HG03521 (cell line): ENCODE data around the gene BAIAP2L1.

ENCODE experiments used
- ATAC-seq: cut with Tn5 transposase; IDR thresholded peaks from one replicate; pipeline ENCODE4 v1.9.1; 2021; ENCODE audit warnings: mild to moderate bottlenecking, moderate library complexity; ENCODE audit not compliant: unreplicated experiment

The BAIAP2L1 gene

DNA sequence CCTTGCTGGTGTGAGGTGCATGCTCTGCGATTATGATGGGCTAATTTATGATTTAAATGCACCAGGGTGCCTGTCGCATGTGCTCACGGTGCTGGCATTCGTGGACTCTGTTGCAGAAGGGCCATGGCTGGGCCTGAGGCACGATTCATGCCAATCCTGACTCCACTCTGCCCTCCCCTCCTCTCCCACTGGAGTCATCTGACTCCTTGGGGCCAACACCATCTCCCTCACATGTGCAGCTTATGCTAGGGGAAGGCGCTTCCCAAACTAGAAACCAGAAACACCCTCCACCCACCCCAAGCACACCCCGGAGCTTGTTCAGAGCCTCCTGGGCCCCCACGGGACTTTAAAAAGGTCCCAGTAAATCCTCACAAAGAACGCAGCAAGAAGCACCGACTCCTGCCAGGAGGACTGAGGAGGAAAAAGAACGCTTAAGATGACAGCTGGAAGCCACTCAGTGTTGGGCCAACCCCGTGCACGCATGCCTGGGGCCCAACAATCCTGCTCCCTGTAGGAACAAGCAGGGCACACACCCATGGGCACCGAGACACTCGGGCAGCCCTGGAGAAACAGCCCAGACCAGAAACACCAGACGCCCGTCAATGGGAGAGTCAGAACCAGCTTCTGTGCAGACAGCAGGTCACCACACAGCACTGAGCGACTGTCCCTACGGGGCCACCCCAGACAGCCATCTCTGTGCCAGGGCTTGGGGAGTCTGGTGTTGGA is 105.3 kb downstream of the BAIAP2L1 start:
- no peak for ATAC-seq

GRCh38 chr7:98294798-98295382 is 106.0 kb downstream of the BAIAP2L1 start:
- no peak for ATAC-seq

DNA sequence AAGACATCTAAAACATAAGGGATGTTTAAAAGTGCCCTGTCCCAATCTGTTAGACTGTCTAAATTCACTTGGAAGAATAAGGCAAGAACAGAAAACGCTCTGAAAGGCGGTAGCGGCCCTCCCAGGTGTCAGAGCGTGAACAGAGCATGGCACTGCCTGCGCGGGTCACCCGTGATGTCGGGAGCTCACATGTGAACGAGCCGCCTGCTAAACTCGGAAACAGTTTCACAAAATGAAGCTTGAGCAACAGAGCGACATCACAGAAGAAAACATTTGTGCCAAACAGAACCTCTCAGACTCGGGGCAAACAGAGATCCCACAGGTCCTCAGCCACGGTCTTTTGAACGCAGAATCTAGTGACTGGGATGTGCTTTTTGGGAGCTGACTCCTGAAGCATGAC is 106.6 kb downstream of the BAIAP2L1 start:
- ATAC-seq: no peak

DNA sequence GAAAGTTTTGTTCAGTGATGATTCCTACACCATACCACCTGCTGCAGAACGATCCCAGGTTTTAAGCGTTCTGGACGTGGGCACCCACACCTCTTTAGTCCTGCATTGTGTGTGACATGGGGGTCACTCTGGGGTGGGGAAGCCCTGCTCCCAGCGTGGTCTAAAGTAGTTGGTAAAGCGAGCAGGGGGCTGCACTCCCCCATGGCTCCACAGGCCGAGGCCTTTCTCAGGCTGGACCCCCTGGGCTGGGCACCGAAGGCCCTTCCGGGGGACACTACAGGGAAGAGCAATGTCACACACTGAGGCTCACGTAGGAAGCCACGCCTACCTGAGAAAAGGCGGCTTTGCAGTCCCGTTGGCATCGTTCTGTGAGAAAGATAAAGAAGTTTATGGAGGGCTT is 107.1 kb downstream of the BAIAP2L1 start:
- no peak for ATAC-seq

- ATAC-seq: no peak
Measured at GRCh38 chr7:98293265-98293664, 107.6 kb downstream of the BAIAP2L1 start.

DNA sequence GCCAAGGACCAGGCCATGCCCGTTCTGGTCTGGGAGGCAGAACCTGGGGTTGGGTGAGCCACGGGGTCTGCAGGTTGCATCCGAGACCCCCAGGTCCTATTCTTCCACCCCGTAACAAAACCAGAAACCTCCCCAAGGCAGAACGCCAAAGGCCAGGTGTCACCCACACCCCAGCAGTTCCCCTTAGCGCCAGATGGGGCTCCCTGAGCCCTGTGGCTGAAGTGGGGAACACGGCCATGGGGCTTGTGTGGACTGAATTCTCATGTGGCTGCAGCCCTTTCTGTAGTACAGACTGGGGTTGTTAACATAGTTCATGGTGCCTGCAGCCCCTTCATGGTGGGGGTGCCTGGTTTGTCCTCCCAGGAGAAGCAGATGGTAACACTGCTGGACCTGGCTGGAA is 109.2 kb downstream of the BAIAP2L1 start:
- ATAC-seq: no peak

GRCh38 chr7:98289333-98289875 is 111.5 kb downstream of the BAIAP2L1 start:
- ATAC-seq: no peak

DNA sequence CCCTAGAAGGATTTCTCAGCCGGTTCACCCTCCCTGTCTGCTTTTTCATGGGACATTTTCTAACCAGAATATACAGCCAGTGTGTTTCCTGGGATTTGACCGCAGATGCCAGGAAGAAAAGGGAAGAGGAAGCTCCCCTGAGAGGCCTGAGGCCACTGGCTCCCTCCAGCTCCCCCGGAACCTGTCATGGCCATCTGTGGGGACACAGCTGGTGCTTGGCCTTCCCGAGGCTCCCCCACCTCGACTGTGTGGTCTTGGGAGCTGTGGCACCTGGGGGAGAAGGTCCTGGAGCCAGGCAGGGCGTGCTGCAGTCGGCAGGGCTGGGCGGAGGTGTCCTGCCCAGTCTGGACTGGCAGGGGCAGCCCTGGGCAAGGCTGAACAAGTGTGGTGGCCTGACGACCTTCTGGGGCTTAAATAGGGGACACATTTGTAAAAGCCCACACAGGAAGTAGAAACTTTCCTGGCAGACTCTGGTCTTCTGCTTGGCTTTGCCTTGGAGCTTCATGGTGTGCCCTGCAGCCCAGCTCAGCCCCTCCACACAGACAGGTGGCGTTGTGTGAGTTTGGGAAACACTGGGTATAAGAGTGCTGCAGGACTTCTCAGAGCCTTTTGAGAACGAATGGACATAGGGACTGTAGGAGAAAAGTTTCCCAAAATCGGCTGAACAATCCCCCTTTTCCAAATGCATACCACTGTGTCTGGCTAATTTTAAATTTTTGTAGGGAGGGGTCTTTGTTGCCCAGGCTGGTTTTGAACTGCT is 112.6 kb downstream of the BAIAP2L1 start:
- no peak for ATAC-seq

DNA sequence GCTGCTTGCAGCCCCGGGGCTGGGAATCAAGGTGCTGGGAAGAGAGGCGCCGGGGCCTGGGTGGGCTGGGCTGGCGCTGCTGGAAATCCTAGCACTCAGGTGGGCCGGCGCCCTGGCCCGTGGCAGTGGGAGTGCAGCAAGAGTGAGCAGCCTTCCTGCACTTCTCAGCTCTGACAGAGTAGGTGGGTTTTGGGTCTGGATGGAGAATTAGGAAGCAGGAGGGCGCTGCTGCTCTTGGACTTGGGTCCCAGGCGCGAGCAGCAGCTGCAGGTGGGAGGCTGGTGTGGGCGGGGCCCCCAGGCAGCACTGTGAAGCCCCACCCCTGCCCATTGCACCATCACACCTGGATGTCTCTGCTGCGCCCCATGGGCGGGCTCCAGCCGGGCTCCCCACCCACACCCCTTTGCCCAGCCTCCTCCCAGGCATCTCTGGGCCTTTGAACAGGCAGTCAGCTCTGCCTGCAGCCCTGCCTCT is 113.4 kb downstream of the BAIAP2L1 start:
- ATAC-seq: no peak

- ATAC-seq: no peak
Measured at GRCh38 chr7:98286701-98287485, 114.0 kb downstream of the BAIAP2L1 start.

DNA sequence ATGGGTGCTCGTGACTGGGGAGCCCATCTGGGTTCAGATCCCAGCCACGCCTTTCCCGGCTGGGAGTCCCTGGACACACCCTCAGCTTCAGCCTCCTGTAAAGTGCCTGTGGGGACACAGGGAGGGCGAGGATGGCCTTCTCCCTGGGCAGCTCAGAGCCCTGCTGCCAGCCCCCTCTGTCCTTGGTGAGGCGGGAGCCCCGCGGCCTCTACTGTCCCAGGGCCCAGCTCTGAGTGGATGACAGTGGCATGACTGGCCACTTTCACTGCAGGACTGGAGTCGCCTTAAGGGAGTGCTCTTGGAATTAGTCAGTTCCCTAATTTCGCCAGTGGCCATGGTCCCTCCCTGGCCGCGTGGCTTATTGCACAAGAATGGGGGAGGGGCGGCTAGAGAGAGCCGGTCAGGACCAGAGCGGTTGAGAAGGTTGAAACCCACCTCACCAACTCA is 114.8 kb downstream of the BAIAP2L1 start:
- ATAC-seq: no peak

- no peak for ATAC-seq
Measured at GRCh38 chr7:98285157-98286092, 115.5 kb downstream of the BAIAP2L1 start.

GRCh38 chr7:98284335-98285036 is 116.4 kb downstream of the BAIAP2L1 start:
- no peak for ATAC-seq

GRCh38 chr7:98283887-98284222 is 117.0 kb downstream of the BAIAP2L1 start:
- no peak for ATAC-seq

DNA sequence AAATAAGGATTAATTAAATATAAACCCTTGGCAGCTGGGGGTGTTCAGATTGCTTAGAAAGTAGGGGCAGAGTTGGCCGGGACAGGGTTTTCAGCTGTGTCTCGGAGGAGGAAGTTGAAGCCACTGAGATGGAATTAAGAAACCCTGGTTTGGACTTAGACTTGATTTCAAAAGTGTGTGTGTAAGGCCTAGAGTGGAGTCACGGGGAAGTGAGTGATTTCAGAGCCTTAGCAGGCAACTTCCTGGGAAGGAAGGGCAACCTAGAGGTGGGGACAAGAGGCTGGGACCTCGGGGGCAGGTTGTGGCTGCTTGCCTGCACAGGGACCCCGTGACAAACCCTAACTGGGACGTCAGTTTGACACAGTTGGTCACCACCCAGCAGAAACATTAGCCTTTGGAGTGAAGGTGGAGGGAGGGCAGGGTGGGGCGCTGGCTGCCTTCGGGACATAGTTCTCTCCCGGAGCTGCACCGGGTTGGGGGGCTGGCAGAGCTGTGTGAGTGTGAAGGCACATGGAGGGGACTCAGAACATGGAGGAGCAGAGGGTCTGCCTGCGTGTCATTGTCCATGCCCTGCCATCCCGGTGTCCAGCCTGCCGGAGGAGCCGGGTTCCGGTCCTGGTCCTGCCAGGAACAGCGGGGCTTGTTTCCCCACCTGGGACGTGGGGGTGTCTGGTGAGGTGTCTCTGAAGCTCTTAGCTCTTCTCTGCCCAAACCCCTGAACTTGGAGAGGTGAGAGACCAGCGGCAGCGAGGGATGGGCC is 117.6 kb downstream of the BAIAP2L1 start:
- no peak for ATAC-seq

DNA sequence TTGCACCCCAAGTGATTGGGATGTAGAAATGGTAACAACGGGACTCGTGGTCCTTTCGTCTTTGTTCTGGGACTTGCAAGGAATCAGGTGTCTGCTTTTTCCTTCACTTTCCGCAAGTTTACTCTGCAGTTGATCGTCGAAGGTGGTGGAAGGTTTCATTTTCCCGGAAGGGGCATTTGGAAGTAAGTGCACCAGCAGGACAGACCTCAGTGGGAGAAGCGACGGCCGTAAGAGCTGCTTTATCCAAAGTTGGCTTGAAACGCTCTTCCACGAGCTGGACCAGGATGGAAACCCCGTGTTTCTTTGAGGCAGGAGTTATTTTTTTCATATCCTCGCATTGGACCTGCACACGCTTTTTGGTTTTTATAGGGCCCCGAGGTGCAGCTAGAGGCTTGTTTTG is 118.2 kb downstream of the BAIAP2L1 start:
- ATAC-seq: no peak

DNA sequence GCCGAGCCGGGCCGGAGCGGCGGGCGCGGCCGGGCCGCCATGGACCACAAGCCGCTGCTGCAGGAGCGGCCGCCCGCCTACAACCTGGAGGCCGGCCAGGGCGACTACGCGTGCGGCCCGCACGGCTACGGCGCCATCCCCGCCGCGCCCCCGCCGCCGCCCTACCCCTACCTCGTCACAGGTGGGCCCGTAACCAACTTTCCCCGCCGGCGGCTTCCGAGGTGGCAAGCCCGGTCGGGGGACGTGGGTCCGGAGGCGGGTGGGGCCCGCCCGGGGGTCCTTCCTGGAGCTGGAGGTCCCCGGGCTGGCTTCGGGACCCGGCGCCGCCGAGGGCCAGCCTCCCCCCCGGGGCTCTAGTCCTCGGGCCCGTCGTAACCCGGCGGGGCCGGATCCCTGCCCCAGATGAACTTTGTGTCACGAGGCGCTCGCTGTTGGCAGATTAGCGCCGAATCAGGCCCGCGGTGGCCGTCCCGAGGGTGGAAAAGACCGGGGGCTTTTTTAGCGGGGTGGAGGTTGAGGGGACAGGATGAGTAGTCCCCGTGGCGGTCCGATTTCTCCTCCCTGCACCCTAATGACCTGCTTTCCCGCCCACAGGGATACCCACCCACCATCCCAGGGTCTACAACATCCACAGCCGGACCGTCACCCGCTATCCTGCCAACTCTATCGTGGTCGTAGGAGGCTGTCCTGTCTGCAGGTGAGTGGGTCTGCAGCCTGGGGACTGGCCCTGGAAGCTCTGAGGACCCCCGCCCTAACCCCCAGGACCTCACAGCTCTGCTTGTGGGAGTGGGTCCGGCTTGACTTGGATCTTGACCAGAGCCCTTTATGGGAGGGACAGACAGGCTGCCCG is 118.9 kb downstream of the BAIAP2L1 start:
- ATAC-seq: peak; percentile 9
